Esophagus muscularis mucosa (tissue), 4 donors: ENCODE measurements around the gene TMEM131. TPM values are rescaled to one million over a fixed set of nuclear protein-coding genes. Genes with fewer than 3 reads are reported as not detected.
"Not testable (repeated sequence)": the region's sequence is repeated elsewhere in the genome, so short reads cannot be mapped to it uniquely, and the experiment has no call there.

Source experiments
- DNase-seq: peaks from one replicate; pipeline ENCODE4 v3.0.0-alpha.2; 2017; ENCODE audit errors: extremely low spot score
- H3K27ac ChIP-seq, 4 donors: fragments of 200-600 bp; sonication (generic); replicated peaks in 1 of 4; 1 replicate in 3 of 4; 2 replicates in 1 of 4; pipeline ENCODE4 v1.5.1; 2016 to 2019; ENCODE audit warnings: mild to moderate bottlenecking in 1 of 4
- H3K27me3 ChIP-seq, 4 donors: fragments of 200-600 bp; sonication (generic); one replicate each; pipeline versions ENCODE4 v1.5.1 to v1.6.0; 2016 to 2019
- H3K36me3 ChIP-seq, 4 donors: fragments of 200-600 bp; sonication (generic); one replicate each; pipeline ENCODE4 v1.5.1; 2016 to 2019
- H3K4me1 ChIP-seq, 4 donors: fragments of 200-600 bp; sonication (generic); one replicate each; pipeline ENCODE4 v1.5.1; 2016 to 2019
- H3K4me3 ChIP-seq, 4 donors: fragments of 200-600 bp; sonication (generic); 1 replicate in 2 of 4; 2 replicates in 2 of 4; pipeline ENCODE4 v1.5.1; 2016 to 2019; ENCODE audit warnings: mild to moderate bottlenecking in 4 of 4, moderate library complexity in 1 of 4
- H3K9me3 ChIP-seq, 4 donors: fragments of 200-600 bp; sonication (generic); 1 replicate in 3 of 4; 2 replicates in 1 of 4; pipeline ENCODE4 v1.5.1; 2016 to 2019
- EP300 ChIP-seq: sonication (generic); formaldehyde crosslinking; IDR thresholded peaks from one replicate; pipeline ENCODE4 v1.6.1; 2017; ENCODE audit warnings: antibody characterized with exemption
- POLR2A ChIP-seq: fragments of 450-650 bp; IDR thresholded peaks from one replicate; pipeline ENCODE4 v1.6.1; 2017; ENCODE audit warnings: antibody characterized with exemption, moderate library complexity, mild to moderate bottlenecking, low read depth
- POLR2AphosphoS5 ChIP-seq, 2 donors: sonication (generic); formaldehyde crosslinking; IDR thresholded peaks; one replicate each; pipeline ENCODE4 v1.6.1; 2017; ENCODE audit warnings: antibody characterized with exemption in 2 of 2
- WGBS: methylation state at CpG from one replicate; pipeline ENCODE4 v1.1.5; 2018; 5-methylcytosine and 5-hydroxymethylcytosine counted together
- intact Hi-C: fragments of 100-400 bp; cut with DNase I; formaldehyde crosslinking; loops from one replicate; pipeline ENCODE4 v1.15.1; 2023
- total RNA-seq, 4 donors: library from RNA; depleted of rRNA; stranded (reverse); fragments of >200 nt; gene quantifications; one replicate each; pipeline versions ENCODE4 v1.1.0 to v1.2.1, GENCODE V29; 2016
- TF ChIP-seq, protein P1 (sequence below), 3 experiments: fragments of 200-600 bp in 2 of 3; fragments of 450-650 bp in 1 of 3; sonication (generic) in 2 of 3; IDR thresholded peaks; one replicate each; pipeline ENCODE4 v1.5.1; 2017 to 2019; ENCODE audit warnings: antibody characterized with exemption in 3 of 3, mild to moderate bottlenecking in 2 of 3, moderate library complexity in 1 of 3

TMEM131 gene
- total RNA-seq, 4 donors from 2014 or later = 23.9 to 34.1 (median 26.5) TPM

DNA sequence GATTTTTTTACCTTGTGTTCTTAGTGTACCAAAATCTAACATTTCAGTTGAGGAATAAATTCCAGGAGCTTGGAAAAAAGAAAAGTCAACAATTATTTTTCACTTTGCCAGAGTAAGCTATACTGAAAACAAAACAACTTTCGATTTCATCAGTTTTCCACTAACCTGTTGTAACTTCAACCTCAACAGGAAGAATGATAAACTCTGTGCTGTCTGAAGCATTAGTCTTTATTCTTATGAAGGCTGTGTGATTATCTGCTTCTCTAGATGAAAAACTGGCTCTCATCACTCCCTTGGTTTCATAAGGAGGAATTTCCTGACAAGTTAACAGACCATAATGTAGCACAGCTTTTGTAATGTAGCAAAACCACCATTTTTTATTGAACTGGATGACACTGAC is 161.1 kb downstream of the TMEM131 start:
- Histone ChIP-seq H3K36me3 (peaks cover 0 to 25% (median 16%) of the 10 kb centered on the region in 4 donors), H3K9me3 (no peaks in the 10 kb centered on the region), H3K27me3 (no peaks in the 10 kb centered on the region), H3K4me3 (no peak overlapping the region), H3K27ac (no peak overlapping the region), H3K4me1 (peaks cover 7 to 13% (median 11%) of the 10 kb centered on the region in 4 donors)
- intact Hi-C loops = no loop called here
- DNase-seq = no peak
- TF ChIP-seq, protein P1, sequence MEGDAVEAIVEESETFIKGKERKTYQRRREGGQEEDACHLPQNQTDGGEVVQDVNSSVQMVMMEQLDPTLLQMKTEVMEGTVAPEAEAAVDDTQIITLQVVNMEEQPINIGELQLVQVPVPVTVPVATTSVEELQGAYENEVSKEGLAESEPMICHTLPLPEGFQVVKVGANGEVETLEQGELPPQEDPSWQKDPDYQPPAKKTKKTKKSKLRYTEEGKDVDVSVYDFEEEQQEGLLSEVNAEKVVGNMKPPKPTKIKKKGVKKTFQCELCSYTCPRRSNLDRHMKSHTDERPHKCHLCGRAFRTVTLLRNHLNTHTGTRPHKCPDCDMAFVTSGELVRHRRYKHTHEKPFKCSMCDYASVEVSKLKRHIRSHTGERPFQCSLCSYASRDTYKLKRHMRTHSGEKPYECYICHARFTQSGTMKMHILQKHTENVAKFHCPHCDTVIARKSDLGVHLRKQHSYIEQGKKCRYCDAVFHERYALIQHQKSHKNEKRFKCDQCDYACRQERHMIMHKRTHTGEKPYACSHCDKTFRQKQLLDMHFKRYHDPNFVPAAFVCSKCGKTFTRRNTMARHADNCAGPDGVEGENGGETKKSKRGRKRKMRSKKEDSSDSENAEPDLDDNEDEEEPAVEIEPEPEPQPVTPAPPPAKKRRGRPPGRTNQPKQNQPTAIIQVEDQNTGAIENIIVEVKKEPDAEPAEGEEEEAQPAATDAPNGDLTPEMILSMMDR (IDR thresholded peaks at IDR 0.05) = no peak
- TF ChIP-seq POLR2A (no peak), EP300 (no peak), POLR2AphosphoS5 (IDR thresholded peaks at IDR 0.05) (no peak)
- 85% methylated on average over 1 of the region's 1 CpG for WGBS

DNA sequence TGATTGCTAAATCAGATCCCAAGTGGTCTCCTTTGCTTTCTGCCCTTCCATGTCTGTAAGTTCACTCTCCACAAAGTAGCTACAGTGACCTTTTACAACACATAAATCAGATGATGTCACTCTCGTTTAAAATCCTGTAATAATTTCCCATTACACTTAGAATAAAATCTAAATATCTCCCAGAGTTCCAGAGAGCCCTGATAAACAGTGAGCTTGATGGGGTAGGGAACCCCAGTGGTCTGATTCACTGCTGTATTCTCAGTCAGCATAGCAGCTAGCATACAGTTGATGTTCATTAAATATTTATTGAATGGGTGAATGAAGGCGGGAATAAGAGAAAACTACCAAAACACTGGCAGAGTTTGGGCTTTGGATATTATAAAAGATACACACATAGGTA is 164.6 kb downstream of the TMEM131 start:
- WGBS = 62% methylated on average over 2 of the region's 2 CpGs
- no peak overlapping the region for H3K4me3 ChIP-seq
- no peaks in the 10 kb centered on the region for H3K27me3 ChIP-seq
- intact Hi-C loops = no loop called here
- no peaks in the 10 kb centered on the region for H3K9me3 ChIP-seq
- TF ChIP-seq EP300 = no peak
- no peak for TF ChIP-seq POLR2A
- TF ChIP-seq POLR2AphosphoS5 (IDR thresholded peaks at IDR 0.05) = no peak
- TF ChIP-seq, protein P1 (IDR thresholded peaks at IDR 0.05) = no peak
- H3K4me1 ChIP-seq = peaks cover 7 to 13% (median 11%) of the 10 kb centered on the region in 4 donors
- H3K27ac ChIP-seq = no peak overlapping the region
- no peak for DNase-seq
- peaks cover 0 to 29% (median 17%) of the 10 kb centered on the region in 4 donors for H3K36me3 ChIP-seq

DNA sequence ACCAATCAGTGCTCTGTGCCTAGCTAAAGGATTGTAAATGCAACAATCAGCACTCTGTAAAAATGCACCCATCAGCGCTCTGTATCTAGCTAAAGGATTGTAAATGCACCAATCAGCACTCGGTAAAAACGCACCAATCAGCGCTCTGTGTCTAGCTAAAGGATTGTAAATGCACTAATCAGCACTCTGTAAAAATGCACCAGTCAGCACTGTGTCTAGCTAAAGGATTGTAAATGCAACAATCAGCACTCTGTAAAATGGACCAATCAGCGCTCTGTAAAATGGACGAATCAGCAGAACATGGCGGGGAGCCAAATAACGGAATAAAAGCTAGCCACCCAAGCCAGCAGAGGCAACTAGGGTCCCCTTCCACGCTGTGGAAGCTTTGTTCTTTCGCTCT is 166.5 kb downstream of the TMEM131 start:
- H3K27me3 ChIP-seq, DNase-seq, intact Hi-C loops, H3K27ac ChIP-seq, H3K9me3 ChIP-seq, H3K4me3 ChIP-seq: not testable (repeated sequence)
- WGBS = 96% methylated on average over 10 of the region's 10 CpGs
- Histone ChIP-seq H3K36me3 (peaks cover 0 to 23% (median 13%) of the 10 kb centered on the region in 4 donors), H3K4me1 (peaks cover 7 to 13% (median 11%) of the 10 kb centered on the region in 4 donors)

DNA sequence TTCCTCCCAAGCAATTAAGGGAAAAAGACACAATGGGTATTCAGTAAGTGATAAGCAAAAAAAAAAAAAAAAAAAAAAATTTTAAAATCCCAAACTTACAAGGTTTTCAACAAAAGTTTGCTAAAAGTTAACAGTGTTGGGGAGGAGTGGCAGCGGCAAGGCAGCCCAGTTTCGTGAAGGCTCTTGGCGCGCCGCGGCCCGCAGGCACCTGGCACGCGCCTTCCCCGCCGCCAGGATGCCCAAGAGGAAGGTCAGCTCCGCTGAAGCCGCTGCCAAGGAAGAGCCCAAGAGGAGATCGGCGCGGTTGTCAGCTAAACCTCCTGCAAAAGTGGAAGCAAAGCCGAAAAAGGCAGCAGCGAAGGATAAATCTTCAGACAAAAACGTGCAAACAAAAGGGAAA is 168.7 kb downstream of the TMEM131 start:
- 99% methylated on average over 19 of the region's 19 CpGs for WGBS
- intact Hi-C loops, H3K27me3 ChIP-seq, DNase-seq, H3K9me3 ChIP-seq, H3K27ac ChIP-seq, H3K4me3 ChIP-seq: not testable (repeated sequence)
- H3K4me1 ChIP-seq = peaks cover 7 to 13% (median 11%) of the 10 kb centered on the region in 4 donors
- H3K36me3 ChIP-seq = peaks cover 0 to 18% (median 8%) of the 10 kb centered on the region in 4 donors

DNA sequence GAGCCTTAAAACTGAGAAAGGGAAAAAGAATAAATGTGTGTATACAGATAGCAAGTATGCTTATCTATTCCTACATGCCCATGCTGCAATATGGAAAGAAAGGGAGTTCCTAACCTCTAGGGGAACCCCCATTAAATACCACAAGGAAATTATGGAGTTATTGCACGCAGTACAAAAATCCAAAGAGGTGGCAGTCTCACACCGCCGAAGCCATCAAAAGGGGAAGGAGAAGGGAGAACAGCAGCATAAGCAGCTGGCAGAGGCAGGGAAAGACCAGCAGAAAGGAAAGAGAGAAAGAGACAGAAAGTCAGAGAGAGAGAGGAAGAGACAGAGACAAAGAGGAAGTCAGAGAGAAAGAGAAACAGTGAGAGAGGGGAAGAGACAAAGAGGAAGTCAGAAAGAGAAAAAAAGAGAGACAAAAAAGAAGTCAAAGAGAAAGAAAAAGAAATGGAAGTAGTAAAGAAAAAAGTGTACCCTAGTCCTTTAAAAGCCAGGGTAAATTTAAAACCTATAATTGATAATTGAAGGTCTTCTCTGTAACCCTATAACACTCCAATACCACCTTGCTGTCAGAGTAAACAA is 169.4 kb downstream of the TMEM131 start:
- Histone ChIP-seq H3K36me3 (peaks cover 0 to 20% (median 8%) of the 10 kb centered on the region in 4 donors), H3K4me1 (peaks cover 7 to 13% (median 11%) of the 10 kb centered on the region in 4 donors)
- H3K27me3 ChIP-seq, DNase-seq, intact Hi-C loops, H3K9me3 ChIP-seq, H3K4me3 ChIP-seq, H3K27ac ChIP-seq: not testable (repeated sequence)
- WGBS = 82% methylated on average over 3 of the region's 3 CpGs

DNA sequence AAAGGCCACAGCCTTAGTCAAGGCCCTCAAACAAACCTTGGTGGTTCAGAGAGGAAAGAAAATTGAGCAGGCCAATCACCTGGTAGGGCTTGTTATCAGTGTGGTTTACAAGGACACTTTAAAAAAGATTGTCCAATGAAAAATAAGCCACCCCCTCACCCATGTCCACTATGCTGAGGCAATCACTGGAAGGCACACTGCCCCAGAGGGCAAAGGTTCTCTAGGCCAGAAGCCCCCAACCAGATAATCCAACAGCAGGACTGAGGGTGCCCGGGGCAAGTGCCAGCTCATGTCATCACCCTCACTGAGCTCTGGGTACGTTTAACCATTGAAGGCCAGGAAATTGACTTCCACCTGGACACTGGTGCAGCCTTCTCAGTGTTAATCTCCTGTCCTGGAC is 171.7 kb downstream of the TMEM131 start:
- H3K27ac ChIP-seq, DNase-seq, H3K27me3 ChIP-seq, H3K9me3 ChIP-seq, H3K4me3 ChIP-seq, H3K4me1 ChIP-seq, intact Hi-C loops: not testable (repeated sequence)
- H3K36me3 ChIP-seq = peaks cover 0 to 37% (median 9%) of the 10 kb centered on the region in 4 donors
- WGBS = 100% methylated on average over 2 of the region's 2 CpGs

DNA sequence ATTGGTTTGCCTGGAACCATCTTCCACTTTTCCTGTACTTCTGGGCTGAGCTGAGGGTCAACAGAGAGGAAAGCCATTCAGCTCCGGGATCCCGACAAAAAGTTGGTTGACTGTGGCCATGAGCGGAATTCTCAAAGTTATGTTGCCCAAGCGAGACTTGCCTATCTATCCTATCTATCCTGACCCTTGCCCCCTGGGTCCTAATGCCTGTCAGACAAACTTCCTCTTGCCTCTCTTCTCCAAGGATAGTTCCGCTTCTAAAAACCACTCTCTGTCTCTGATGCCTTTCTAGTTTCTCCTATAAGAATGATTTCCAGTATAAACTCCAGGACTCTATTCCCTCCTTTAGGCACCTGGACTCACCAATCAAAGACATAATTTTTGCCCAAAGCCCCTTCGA is 173.9 kb downstream of the TMEM131 start:
- H3K4me3 ChIP-seq, H3K9me3 ChIP-seq, DNase-seq, intact Hi-C loops, H3K27me3 ChIP-seq, H3K4me1 ChIP-seq, H3K27ac ChIP-seq: not testable (repeated sequence)
- WGBS = 97% methylated on average over 6 of the region's 6 CpGs
- H3K36me3 ChIP-seq = peaks cover 0 to 43% (median 15%) of the 10 kb centered on the region in 4 donors
